ENCODE data around the gene CAPN1. TPM values are rescaled to one million over a fixed set of nuclear protein-coding genes. Genes with fewer than 3 reads are reported as not detected.
"Not testable (repeated sequence)": the region's sequence is repeated elsewhere in the genome, so short reads cannot be mapped to it uniquely, and the experiment has no call there.

The CAPN1 gene
- total and polyA plus RNA-seq, 2 donors (not counting 1 experiment from before 2014, with no cell fraction given) = 70.3 to 94.5 TPM

GRCh38 chr11:65236194-65237059, 54.7 kb downstream of the CAPN1 start:
- H2AFZ ChIP-seq (ENCODE audit: low read length) = no peak overlapping the region
- H4K20me1 ChIP-seq (ENCODE audit: control insufficient read depth, extremely low read depth, insufficient read depth, low read length) = no peaks in the 10 kb centered on the region
- no peaks in the 10 kb centered on the region for H3K36me3 ChIP-seq (ENCODE audit: control insufficient read depth, insufficient read depth, low read length)
- no peaks in the 10 kb centered on the region for H3K27me3 ChIP-seq (ENCODE audit: control insufficient read depth, insufficient read depth, low read length)
- H3K79me2 ChIP-seq (ENCODE audit: control insufficient read depth, insufficient read depth, low read length) = no peaks in the 10 kb centered on the region
- no peaks in the 10 kb centered on the region for H3K9me3 ChIP-seq (ENCODE audit: control insufficient read depth, insufficient read depth, low read depth, low read length)
- TF ChIP-seq EZH2 (IDR thresholded peaks at IDR 0.05; ENCODE audit: low read length, missing control alignments) = no peak
- TF ChIP-seq, protein P1, sequence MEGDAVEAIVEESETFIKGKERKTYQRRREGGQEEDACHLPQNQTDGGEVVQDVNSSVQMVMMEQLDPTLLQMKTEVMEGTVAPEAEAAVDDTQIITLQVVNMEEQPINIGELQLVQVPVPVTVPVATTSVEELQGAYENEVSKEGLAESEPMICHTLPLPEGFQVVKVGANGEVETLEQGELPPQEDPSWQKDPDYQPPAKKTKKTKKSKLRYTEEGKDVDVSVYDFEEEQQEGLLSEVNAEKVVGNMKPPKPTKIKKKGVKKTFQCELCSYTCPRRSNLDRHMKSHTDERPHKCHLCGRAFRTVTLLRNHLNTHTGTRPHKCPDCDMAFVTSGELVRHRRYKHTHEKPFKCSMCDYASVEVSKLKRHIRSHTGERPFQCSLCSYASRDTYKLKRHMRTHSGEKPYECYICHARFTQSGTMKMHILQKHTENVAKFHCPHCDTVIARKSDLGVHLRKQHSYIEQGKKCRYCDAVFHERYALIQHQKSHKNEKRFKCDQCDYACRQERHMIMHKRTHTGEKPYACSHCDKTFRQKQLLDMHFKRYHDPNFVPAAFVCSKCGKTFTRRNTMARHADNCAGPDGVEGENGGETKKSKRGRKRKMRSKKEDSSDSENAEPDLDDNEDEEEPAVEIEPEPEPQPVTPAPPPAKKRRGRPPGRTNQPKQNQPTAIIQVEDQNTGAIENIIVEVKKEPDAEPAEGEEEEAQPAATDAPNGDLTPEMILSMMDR (conservative IDR thresholded peaks at IDR 0.05 in 1 of 2, IDR thresholded peaks at IDR 0.05 in 1 of 2; ENCODE audit: low read depth in 1 of 2, low read length in 2 of 2) = no peak
- no peak overlapping the region for H3K4me2 ChIP-seq (ENCODE audit: extremely low read depth, insufficient read depth, low read length)
- H3K4me3 ChIP-seq (replicated peaks in 1 of 4; ENCODE audit: control extremely low read depth in 1 of 4, insufficient read depth in 1 of 4, low read depth in 3 of 4, low read length in 4 of 4) = no peak overlapping the region
- no peak for DNase-seq (ENCODE audit: low read depth in 2 of 2)
- H3K27ac ChIP-seq (ENCODE audit: insufficient read depth, low read length) = no peak overlapping the region
- no peak overlapping the region for H3K9ac ChIP-seq (ENCODE audit: insufficient read depth, low read length)
- H3K4me1 ChIP-seq (ENCODE audit: control insufficient read depth, extremely low read depth, insufficient read depth, low read length) = no peaks in the 10 kb centered on the region

DNA sequence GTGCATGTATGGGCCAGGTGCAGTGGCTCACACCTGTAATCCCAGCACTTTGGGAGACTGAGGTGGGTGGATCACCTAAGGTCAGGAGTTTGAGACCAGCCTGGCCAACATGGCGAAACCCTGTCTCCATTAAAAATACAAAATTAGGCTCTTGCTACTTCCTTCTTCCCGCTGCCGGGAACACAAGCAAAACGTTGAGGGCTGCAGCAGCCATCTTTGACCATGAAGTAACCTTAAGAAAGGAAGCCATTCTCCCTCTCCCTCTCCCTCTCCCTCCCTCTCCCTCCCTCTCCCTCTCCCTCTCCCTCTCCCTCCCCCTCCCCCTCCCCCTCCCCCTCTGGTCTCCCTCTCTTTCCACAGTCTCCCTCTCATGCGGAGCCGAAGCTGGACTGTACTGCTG, 56.6 kb downstream of the CAPN1 start:
- H3K79me2 ChIP-seq (ENCODE audit: control insufficient read depth, insufficient read depth, low read length); H2AFZ ChIP-seq (ENCODE audit: low read length); H3K4me3 ChIP-seq (replicated peaks in 1 of 4; ENCODE audit: control extremely low read depth in 1 of 4, insufficient read depth in 1 of 4, low read depth in 3 of 4, low read length in 4 of 4); H4K20me1 ChIP-seq (ENCODE audit: control insufficient read depth, extremely low read depth, insufficient read depth, low read length); DNase-seq (ENCODE audit: low read depth in 2 of 2); H3K4me1 ChIP-seq (ENCODE audit: control insufficient read depth, extremely low read depth, insufficient read depth, low read length); H3K27me3 ChIP-seq (ENCODE audit: control insufficient read depth, insufficient read depth, low read length); H3K4me2 ChIP-seq (ENCODE audit: extremely low read depth, insufficient read depth, low read length); H3K9me3 ChIP-seq (ENCODE audit: control insufficient read depth, insufficient read depth, low read depth, low read length); H3K36me3 ChIP-seq (ENCODE audit: control insufficient read depth, insufficient read depth, low read length); H3K9ac ChIP-seq (ENCODE audit: insufficient read depth, low read length); H3K27ac ChIP-seq (ENCODE audit: insufficient read depth, low read length): not testable (repeated sequence)

- no peak for DNase-seq (ENCODE audit: low read depth in 2 of 2)
- H3K36me3 ChIP-seq (ENCODE audit: control insufficient read depth, insufficient read depth, low read length) = no peaks in the 10 kb centered on the region
- no peaks in the 10 kb centered on the region for H3K79me2 ChIP-seq (ENCODE audit: control insufficient read depth, insufficient read depth, low read length)
These were observed 59.4 kb downstream of the CAPN1 start for GRCh38 chr11:65241134-65241533.

More at GRCh38 chr11:65241134-65241533, 59.4 kb downstream of the CAPN1 start:
- Histone ChIP-seq H3K9ac (ENCODE audit: insufficient read depth, low read length) (no peak overlapping the region), H3K27ac (ENCODE audit: insufficient read depth, low read length) (no peak overlapping the region), H3K4me1 (ENCODE audit: control insufficient read depth, extremely low read depth, insufficient read depth, low read length) (no peaks in the 10 kb centered on the region), H4K20me1 (ENCODE audit: control insufficient read depth, extremely low read depth, insufficient read depth, low read length) (no peaks in the 10 kb centered on the region), H3K9me3 (ENCODE audit: control insufficient read depth, insufficient read depth, low read depth, low read length) (no peaks in the 10 kb centered on the region), H2AFZ (ENCODE audit: low read length) (no peak overlapping the region), H3K4me3 (replicated peaks in 1 of 4; ENCODE audit: control extremely low read depth in 1 of 4, insufficient read depth in 1 of 4, low read depth in 3 of 4, low read length in 4 of 4) (no peak overlapping the region), H3K4me2 (ENCODE audit: extremely low read depth, insufficient read depth, low read length) (no peak overlapping the region), H3K27me3 (ENCODE audit: control insufficient read depth, insufficient read depth, low read length) (no peaks in the 10 kb centered on the region)
- TF ChIP-seq, protein P1 (conservative IDR thresholded peaks at IDR 0.05 in 1 of 2, IDR thresholded peaks at IDR 0.05 in 1 of 2; ENCODE audit: low read depth in 1 of 2, low read length in 2 of 2) = no peak
- no peak for TF ChIP-seq EZH2 (IDR thresholded peaks at IDR 0.05; ENCODE audit: low read length, missing control alignments)
